DMS 273 treated with DMSO at 0.1 percent for 48 hours (cell line): Measurements from ENCODE around the gene DCLRE1B.

Source experiments
- DNase-seq: peaks from one replicate; lab custom pipeline; 2025; lab: John Stamatoyannopoulos, UW

The DCLRE1B gene

GRCh38 chr1:113928187-113928930 lies 23.2 kb downstream of the DCLRE1B start:
- no peak for DNase-seq

DNA sequence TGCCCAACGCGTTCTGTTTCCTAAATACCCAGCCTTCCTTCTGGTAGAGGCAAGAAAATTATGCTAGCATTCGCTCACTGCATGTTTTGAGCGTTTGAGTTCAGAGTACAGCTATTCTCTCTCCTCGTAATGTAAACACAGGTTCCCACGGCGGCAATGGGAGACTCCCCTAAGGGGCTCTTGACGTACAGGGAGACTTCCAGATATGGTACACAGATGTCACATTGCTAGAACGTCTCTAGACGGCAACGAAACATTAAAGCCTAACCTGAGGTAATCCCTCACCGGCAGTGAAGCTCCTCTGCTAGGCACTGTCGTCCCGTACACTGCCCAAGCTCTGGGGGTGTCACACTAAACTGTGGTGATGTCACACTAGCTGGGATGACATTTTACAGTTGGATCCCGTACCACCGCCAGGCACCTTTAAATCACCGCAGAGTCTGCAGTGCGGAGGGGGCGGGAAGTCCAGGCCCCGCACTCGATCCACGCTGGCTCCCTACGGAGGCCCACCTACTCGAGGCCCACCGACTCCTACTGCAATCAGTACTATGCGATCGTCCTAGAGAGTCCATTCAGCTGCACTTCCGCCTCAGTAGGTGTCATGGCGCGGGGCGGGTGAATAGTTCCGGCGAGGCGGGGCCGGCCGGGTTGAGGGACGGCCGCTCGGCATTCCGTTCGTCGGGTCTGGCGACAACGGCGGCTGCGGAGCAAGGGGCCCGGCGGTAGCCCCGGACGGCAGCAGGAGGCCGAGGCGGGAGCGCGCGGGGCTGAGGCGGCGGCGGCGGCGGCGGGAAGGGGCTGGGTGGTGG lies 24.0 kb downstream of the DCLRE1B start, which contains the start of gene HIPK1:
HIPK1 (plus strand) TSS at position 384 of the 809 bp plus-strand sequence.
- peak; percentile 71 for DNase-seq

GRCh38 chr1:113929750-113930498 lies 24.8 kb downstream of the DCLRE1B start:
- no peak for DNase-seq

DNA sequence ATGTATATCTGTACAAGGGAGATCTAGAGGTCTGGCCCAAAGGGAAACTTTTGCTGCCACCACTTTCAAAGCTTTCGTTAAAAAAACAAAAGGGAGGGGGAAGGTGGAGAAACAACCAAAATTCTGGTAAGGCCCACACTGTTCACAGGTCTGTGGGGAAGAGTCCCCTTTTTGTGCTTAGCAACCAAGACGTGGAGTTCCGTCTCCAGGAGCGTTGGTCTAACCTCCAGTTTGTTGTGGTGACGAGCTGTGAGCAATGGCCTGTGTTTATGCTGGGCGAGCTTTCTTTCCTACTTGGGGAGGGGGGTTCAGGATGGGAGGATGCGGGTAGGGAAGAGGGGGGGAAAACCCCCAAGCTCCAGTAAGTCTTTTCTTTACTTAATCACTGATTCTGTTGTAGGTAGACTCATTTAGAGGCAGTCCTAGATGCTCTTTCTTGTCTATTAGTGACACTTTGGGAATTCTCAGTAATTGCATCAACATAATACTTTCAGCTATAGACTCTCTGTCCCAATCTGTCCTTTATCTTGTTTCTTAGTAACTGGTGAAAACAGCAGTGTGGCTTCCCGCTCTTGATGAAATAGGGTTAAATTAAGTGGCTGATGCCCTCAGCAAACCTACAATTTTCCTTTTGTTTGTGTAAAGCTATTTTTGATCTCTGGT lies 25.5 kb downstream of the DCLRE1B start:
- no peak for DNase-seq

DNA sequence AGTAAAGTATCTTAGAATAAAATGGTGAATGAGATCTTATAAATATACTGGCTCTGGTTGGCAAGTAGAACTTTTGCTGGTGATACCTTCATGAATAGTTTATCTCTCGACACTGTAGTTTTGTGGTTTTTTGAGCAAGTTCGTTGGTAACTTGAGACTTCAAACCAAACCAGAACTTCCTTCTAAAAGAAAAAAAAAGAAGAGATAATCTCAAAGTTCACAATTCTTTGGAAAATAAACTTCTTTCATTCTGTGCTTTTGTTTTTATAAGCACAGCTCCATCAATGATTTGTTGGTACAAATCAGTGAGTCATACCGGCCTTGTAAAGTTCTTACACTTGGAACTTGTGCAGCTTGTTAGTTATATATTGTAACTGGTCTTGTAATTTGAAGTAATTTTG lies 26.3 kb downstream of the DCLRE1B start:
- DNase-seq = no peak

DNA sequence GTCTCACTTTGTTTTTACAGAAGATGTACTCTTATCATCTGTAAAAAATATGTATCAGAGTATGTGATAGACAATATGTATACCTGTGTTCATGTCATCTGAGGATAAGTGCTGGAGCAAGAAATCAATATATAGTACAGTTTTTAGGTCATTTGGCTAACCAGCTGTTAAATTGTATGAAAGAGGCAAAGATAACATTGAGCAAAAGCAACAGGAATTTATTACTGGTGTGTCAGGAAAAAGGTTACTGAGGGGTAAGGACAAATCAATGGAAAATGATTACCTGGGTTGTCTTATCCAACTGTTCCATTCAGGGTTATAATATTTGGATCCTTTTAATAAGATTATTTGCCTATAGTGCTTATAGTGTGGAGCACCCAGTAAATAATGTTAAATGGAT lies 28.9 kb downstream of the DCLRE1B start:
- DNase-seq = no peak

- no peak for DNase-seq
These were observed 29.5 kb downstream of the DCLRE1B start for GRCh38 chr1:113934511-113935055.

DNA sequence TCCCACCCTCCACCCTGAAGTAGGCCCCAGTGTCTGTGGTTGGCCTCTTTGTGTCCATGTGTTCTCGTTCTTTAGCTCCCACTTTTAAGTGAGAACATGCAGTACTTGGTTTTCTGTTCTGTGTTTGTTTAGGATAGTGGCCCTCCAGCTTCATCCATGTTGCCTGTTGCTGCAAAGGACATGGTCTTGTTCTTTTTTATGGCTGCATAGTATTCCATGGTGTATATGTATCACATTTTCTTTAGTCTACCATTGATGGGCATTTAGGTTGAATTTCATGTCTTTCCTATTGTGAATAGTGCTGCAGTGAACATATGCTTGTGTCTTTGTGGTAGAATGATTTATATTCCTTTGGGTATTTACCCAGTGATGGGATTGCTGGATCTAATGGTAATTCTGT lies 30.1 kb downstream of the DCLRE1B start:
- no peak for DNase-seq

- DNase-seq = no peak
These were observed 30.8 kb downstream of the DCLRE1B start for GRCh38 chr1:113935970-113936369.

GRCh38 chr1:113937146-113937545 lies 32.0 kb downstream of the DCLRE1B start:
- no peak for DNase-seq

GRCh38 chr1:113938192-113938591 lies 33.1 kb downstream of the DCLRE1B start:
- no peak for DNase-seq

- DNase-seq = no peak
These were observed 35.5 kb downstream of the DCLRE1B start for GRCh38 chr1:113940365-113941244.

DNA sequence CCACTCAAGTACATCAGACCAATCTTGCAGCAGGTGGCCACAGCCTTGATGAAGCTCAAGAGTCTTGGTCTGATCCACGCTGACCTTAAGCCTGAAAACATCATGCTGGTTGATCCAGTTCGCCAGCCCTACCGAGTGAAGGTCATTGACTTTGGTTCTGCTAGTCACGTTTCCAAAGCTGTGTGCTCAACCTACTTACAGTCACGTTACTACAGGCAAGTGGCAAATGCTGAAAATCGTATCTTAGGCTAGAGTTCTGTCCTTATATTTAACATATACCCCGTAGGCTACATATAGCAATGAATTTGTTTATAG lies 36.1 kb downstream of the DCLRE1B start:
- no peak for DNase-seq

DNA sequence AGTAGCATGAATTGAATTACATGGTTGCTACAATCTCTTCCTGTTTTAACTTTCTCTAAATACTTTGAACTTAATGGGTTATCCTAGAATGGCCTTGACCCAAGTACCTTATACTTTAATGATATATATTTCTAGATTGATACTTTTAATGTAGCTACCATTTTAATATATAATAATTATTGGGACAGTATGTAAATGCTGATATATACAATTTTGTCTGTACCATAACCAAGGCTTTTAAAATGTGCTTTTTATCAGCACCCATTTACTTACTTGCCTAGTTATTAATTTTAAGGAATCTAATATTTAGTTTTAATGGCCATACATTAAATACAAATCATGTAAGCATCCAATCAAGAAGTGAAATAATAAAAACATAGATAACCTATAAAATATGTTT lies 37.4 kb downstream of the DCLRE1B start:
- DNase-seq = no peak

- DNase-seq = no peak
These were observed 38.1 kb downstream of the DCLRE1B start for GRCh38 chr1:113943028-113943811.

- DNase-seq = no peak
These were observed 40.2 kb downstream of the DCLRE1B start for GRCh38 chr1:113945329-113945728.

GRCh38 chr1:113946112-113946511 lies 41.0 kb downstream of the DCLRE1B start:
- DNase-seq = no peak

- peak; percentile 17 for DNase-seq
These were observed 41.7 kb downstream of the DCLRE1B start for GRCh38 chr1:113946678-113947387.

DNA sequence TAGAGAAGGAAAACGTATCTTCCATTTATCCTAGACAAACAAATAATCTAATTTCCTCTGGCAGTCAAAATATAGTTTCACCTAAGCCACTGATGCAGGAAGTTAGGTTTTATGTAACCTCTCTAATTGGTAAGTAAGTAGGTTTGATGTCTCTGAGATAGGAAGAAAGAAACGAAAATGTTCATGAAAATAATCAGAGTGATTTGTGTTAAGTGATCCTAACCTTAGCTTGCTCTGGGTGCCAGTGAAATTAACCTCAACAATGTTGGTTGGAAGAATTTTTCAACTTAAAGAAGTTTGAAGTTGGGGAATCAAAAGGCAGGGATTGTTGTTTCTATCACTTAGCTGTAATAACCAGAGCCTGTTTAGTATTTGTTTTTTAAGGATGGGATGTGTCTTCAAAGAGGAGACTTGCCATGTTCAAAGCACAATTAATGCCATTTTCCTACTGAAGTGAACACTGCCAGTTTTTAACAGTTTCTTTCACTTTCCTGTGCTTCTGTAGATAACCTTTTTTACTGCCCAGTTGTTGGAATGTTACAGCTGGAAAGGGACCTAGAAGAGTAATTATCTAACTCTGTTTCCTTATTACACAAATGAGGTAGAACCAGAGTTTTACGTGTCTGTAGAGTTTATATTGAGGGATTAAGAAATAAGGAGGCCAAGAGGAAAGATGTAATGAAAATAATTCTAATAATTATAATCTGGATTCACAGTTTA lies 42.4 kb downstream of the DCLRE1B start:
- DNase-seq = no peak
